GM19463 (cell line): ENCODE measurements around the gene FAT1.

Experiments
- ATAC-seq: cut with Tn5 transposase; IDR thresholded peaks from one replicate; pipeline ENCODE4 v1.9.1; 2021; ENCODE audit warnings: mild to moderate bottlenecking, moderate library complexity; ENCODE audit not compliant: unreplicated experiment

FAT1 gene

GRCh38 chr4:186570193-186570996 lies 153.3 kb downstream of the FAT1 start:
- no peak for ATAC-seq

DNA sequence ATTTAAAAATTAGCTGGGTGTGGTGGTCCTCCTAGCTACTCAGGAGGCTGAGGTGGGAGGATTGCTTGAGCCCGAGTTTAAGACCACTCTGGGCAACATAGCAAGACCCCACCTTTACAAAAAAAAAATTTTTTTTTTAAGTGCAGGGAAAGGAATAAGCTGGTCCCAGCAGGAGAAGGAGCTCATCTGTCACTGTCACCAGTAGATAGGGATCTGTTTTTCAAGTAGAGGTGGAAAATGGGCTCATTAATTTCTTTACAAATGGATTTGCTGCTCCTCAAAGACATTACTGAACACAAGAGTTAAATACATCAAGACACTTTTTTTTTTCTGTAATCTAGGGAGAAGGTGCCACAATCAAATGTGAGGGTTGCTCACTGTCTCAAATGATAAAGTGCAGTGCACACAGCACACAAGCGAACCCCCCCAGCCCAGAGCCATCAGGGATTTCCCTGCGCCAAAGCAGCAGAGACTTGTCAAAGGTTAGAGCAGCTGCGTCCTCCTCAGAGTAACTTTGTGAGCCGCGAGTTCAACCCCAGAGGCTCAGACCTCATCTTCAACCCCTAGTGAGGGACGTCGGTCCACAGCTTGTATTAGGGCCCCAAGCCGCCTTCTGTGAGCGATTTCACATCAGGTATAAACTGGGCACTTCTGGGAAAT lies 154.0 kb downstream of the FAT1 start:
- no peak for ATAC-seq

DNA sequence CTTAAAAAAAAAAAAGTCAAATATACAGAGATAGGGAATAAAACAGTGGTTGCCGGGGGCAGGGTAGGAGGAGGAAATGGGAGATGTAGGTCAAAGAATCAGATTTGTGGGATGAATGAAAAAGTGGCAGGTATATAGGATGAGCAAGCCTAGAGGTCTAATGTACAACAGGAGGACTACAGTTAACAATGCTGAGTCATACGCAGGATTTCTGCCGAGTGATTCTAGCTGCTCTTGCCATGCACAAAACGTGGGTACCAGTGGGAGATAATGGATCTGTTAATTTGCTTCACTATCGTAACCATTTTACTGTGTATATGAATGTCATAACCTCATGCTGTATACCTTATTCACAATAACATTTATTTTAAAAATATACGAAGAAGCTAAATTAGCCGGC lies 157.6 kb downstream of the FAT1 start:
- no peak for ATAC-seq

DNA sequence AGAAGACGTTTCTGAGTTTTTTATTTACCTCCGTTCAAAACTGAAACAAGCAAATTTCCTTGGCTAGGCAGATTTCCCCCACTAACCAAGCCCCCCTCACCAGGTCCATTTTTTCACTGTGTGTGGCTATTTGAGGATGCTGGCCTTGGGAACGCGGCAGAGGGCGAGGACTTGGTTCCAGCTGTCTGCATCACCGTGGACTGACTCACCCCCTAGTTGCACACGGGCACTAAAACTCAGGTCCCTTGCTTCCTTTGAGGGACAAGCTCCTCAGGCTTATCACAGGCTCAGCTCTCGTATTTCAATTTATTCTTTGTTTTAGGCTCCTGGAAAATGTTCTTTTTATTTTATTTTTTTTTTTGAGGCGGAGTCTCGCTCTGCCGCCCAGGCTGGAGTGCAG lies 159.9 kb downstream of the FAT1 start:
- ATAC-seq = no peak

GRCh38 chr4:186561748-186562147 lies 161.9 kb downstream of the FAT1 start:
- no peak for ATAC-seq

- ATAC-seq = no peak
These were observed 163.0 kb downstream of the FAT1 start for GRCh38 chr4:186560647-186561046.

GRCh38 chr4:186557486-186557885 lies 166.2 kb downstream of the FAT1 start:
- ATAC-seq = no peak

- no peak for ATAC-seq
These were observed 166.6 kb downstream of the FAT1 start for GRCh38 chr4:186557061-186557460.

DNA sequence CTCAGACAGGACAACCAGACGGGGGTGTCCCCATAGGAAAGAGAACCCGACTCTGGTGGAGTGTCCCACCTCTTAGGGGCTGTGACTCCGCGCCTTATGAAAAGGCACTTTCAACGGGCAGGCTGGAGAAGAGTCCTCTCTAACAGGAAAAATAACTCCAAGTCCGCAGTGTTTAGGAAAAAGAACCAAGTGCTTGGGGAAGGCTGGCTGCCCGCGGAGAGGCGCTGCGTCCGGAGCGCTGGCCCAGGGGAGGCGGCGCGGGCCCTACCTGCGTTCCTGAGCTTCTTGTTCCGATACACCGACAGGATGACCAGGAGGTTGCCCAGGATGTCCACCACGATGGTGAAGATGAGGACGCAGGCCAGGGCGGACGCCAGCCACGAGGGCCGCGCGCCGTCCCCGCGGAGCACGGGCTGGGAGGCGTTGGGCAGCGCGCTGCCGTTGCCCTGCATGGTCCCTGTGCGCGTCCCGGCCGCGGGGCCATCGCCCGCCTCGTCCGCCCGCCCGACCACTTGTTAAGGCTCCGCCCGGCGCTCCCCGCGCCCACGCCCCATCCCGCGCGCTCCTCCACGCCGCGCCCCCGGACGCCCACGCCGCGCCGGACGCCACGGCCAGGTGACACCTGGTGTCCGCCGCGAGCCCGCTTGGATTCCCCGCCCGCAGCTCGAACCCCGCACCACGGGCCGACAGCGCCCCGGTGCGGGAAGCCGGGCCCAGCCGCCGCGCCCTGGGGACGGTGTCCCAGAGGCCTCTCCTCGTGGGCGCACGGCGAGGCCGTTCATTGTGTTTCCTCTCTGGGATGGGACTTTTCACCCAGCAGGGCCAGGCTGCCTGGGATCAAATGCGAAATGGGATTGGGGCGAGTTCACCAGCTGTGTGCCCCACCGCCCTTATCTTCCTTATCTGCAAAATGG lies 168.5 kb downstream of the FAT1 start, which contains the start of gene MTNR1A:
TSS of gene MTNR1A (minus strand) at position 654 of the 914 bp plus-strand sequence. CDS start at position 452, 202 bp downstream.
- no peak for ATAC-seq

GRCh38 chr4:186554539-186554913 lies 169.1 kb downstream of the FAT1 start:
- no peak for ATAC-seq

- no peak for ATAC-seq
These were observed 169.9 kb downstream of the FAT1 start for GRCh38 chr4:186553717-186554116.

GRCh38 chr4:186551849-186552248 lies 171.8 kb downstream of the FAT1 start:
- no peak for ATAC-seq

DNA sequence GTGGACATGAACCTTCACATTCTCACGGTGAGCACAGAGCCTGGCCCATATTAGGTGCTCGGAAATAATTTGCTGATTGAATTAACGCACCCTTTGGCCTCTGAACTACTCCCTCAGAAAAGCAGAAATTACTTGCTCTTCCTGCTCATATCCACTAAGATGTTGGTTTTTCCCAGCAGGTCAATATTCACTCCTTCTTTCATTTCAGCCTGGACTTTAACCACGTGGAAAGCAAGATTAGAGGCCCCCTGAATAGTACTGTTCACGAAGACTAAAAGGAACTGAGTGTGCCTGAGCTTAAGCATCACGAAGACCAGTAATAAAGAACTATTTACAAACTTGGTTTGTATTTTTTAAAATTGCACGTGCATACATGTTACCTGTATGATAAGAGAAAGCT lies 178.2 kb downstream of the FAT1 start:
- no peak for ATAC-seq

DNA sequence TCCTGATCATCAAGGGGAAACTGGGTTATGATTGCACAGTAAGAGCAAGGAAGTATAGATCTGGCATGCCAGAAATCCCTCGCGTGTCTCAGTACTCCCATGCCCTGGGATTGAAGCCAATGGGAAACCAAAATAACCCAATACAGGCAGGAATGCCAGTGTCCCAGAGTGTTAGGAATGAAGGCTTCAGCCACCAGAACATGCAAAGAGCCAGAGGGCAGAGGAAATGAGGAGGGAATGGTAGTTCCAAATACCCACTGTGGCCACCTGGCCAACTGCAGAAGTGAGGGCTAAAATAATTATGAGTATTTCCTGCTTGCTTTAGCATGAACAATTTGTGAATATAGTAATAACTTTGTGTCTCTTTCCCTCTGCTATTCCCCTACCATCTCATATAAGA lies 180.4 kb downstream of the FAT1 start:
- no peak for ATAC-seq

GRCh38 chr4:186541801-186542200 lies 181.9 kb downstream of the FAT1 start:
- ATAC-seq = no peak

- no peak for ATAC-seq
These were observed 185.7 kb downstream of the FAT1 start for GRCh38 chr4:186537843-186538521.
